Measurements from ENCODE around the gene SAFB2.

SAFB2 gene

GRCh38 chr19:5655412-5655811 is 32.8 kb upstream of the SAFB2 start:
- H3K27ac ChIP-seq (ENCODE audit: low read depth, low read length): no peak overlapping the region
- no peaks in the 10 kb centered on the region for H3K27me3 ChIP-seq (ENCODE audit: control insufficient read depth in 1 of 2, insufficient read depth in 2 of 2, low read length in 2 of 2)
- no peak overlapping the region for H3K4me3 ChIP-seq (ENCODE audit: low read depth in 1 of 2, low read length in 2 of 2)
- H3K9ac ChIP-seq (ENCODE audit: low read depth in 1 of 2, low read length in 2 of 2): no peak overlapping the region
- peaks cover 48 to 80% of the 10 kb centered on the region in 2 donors for H3K36me3 ChIP-seq (ENCODE audit: control insufficient read depth in 1 of 2, insufficient read depth in 2 of 2, low read length in 2 of 2)
- H3K4me1 ChIP-seq (ENCODE audit: control insufficient read depth in 1 of 2, insufficient read depth in 2 of 2, low read length in 2 of 2): peaks cover 0 to 6% of the 10 kb centered on the region in 2 donors
- H3K9me3 ChIP-seq (ENCODE audit: control insufficient read depth in 1 of 2, low read length in 2 of 2): no peaks in the 10 kb centered on the region

- Histone ChIP-seq H3K9ac (ENCODE audit: low read depth in 1 of 2, low read length in 2 of 2) (no peak overlapping the region), H3K36me3 (ENCODE audit: control insufficient read depth in 1 of 2, insufficient read depth in 2 of 2, low read length in 2 of 2) (peaks cover 52 to 80% of the 10 kb centered on the region in 2 donors), H3K4me1 (ENCODE audit: control insufficient read depth in 1 of 2, insufficient read depth in 2 of 2, low read length in 2 of 2) (peaks cover 0 to 6% of the 10 kb centered on the region in 2 donors), H3K27me3 (ENCODE audit: control insufficient read depth in 1 of 2, insufficient read depth in 2 of 2, low read length in 2 of 2) (no peaks in the 10 kb centered on the region), H3K4me3 (ENCODE audit: low read depth in 1 of 2, low read length in 2 of 2) (no peak overlapping the region), H3K27ac (ENCODE audit: low read depth, low read length) (no peak overlapping the region), H3K9me3 (ENCODE audit: control insufficient read depth in 1 of 2, low read length in 2 of 2) (no peaks in the 10 kb centered on the region)
Measured at GRCh38 chr19:5654931-5655330, 32.4 kb upstream of the SAFB2 start.

- Histone ChIP-seq H3K27me3 (ENCODE audit: control insufficient read depth in 1 of 2, insufficient read depth in 2 of 2, low read length in 2 of 2) (no peaks in the 10 kb centered on the region), H3K36me3 (ENCODE audit: control insufficient read depth in 1 of 2, insufficient read depth in 2 of 2, low read length in 2 of 2) (peaks cover 59 to 79% of the 10 kb centered on the region in 2 donors), H3K9ac (ENCODE audit: low read depth in 1 of 2, low read length in 2 of 2) (no peak overlapping the region), H3K9me3 (ENCODE audit: control insufficient read depth in 1 of 2, low read length in 2 of 2) (no peaks in the 10 kb centered on the region), H3K4me1 (ENCODE audit: control insufficient read depth in 1 of 2, insufficient read depth in 2 of 2, low read length in 2 of 2) (peaks cover 0 to 6% of the 10 kb centered on the region in 2 donors), H3K27ac (ENCODE audit: low read depth, low read length) (no peak overlapping the region), H3K4me3 (ENCODE audit: low read depth in 1 of 2, low read length in 2 of 2) (no peak overlapping the region)
Measured at GRCh38 chr19:5652261-5652660, 29.7 kb upstream of the SAFB2 start.

- H3K36me3 ChIP-seq (ENCODE audit: control insufficient read depth in 1 of 2, insufficient read depth in 2 of 2, low read length in 2 of 2): peaks cover 64 to 80% of the 10 kb centered on the region in 2 donors
- H3K4me1 ChIP-seq (ENCODE audit: control insufficient read depth in 1 of 2, insufficient read depth in 2 of 2, low read length in 2 of 2): peaks cover 0 to 6% of the 10 kb centered on the region in 2 donors
- no peak overlapping the region for H3K9ac ChIP-seq (ENCODE audit: low read depth in 1 of 2, low read length in 2 of 2)
- no peak overlapping the region for H3K27ac ChIP-seq (ENCODE audit: low read depth, low read length)
- H3K9me3 ChIP-seq (ENCODE audit: control insufficient read depth in 1 of 2, low read length in 2 of 2): no peaks in the 10 kb centered on the region
- H3K27me3 ChIP-seq (ENCODE audit: control insufficient read depth in 1 of 2, insufficient read depth in 2 of 2, low read length in 2 of 2): no peaks in the 10 kb centered on the region
- H3K4me3 ChIP-seq (ENCODE audit: low read depth in 1 of 2, low read length in 2 of 2): no peak overlapping the region
Measured at GRCh38 chr19:5651361-5651760, 28.8 kb upstream of the SAFB2 start.

- Histone ChIP-seq H3K4me1 (ENCODE audit: control insufficient read depth in 1 of 2, insufficient read depth in 2 of 2, low read length in 2 of 2) (no peaks in the 10 kb centered on the region), H3K27me3 (ENCODE audit: control insufficient read depth in 1 of 2, insufficient read depth in 2 of 2, low read length in 2 of 2) (no peaks in the 10 kb centered on the region), H3K9ac (ENCODE audit: low read depth in 1 of 2, low read length in 2 of 2) (no peak overlapping the region), H3K4me3 (ENCODE audit: low read depth in 1 of 2, low read length in 2 of 2) (no peak overlapping the region), H3K36me3 (ENCODE audit: control insufficient read depth in 1 of 2, insufficient read depth in 2 of 2, low read length in 2 of 2) (peaks cover 70 to 86% of the 10 kb centered on the region in 2 donors), H3K27ac (ENCODE audit: low read depth, low read length) (no peak overlapping the region), H3K9me3 (ENCODE audit: control insufficient read depth in 1 of 2, low read length in 2 of 2) (no peaks in the 10 kb centered on the region)
Measured at GRCh38 chr19:5648464-5648863, 25.9 kb upstream of the SAFB2 start.

- Histone ChIP-seq H3K9me3 (ENCODE audit: control insufficient read depth in 1 of 2, low read length in 2 of 2) (no peaks in the 10 kb centered on the region), H3K36me3 (ENCODE audit: control insufficient read depth in 1 of 2, insufficient read depth in 2 of 2, low read length in 2 of 2) (peaks cover 67 to 86% of the 10 kb centered on the region in 2 donors), H3K4me3 (ENCODE audit: low read depth in 1 of 2, low read length in 2 of 2) (no peak overlapping the region), H3K9ac (ENCODE audit: low read depth in 1 of 2, low read length in 2 of 2) (no peak overlapping the region), H3K27ac (ENCODE audit: low read depth, low read length) (no peak overlapping the region), H3K27me3 (ENCODE audit: control insufficient read depth in 1 of 2, insufficient read depth in 2 of 2, low read length in 2 of 2) (no peaks in the 10 kb centered on the region), H3K4me1 (ENCODE audit: control insufficient read depth in 1 of 2, insufficient read depth in 2 of 2, low read length in 2 of 2) (no peaks in the 10 kb centered on the region)
Measured at GRCh38 chr19:5646703-5647102, 24.1 kb upstream of the SAFB2 start.

- peaks cover 60 to 81% of the 10 kb centered on the region in 2 donors for H3K36me3 ChIP-seq (ENCODE audit: control insufficient read depth in 1 of 2, insufficient read depth in 2 of 2, low read length in 2 of 2)
- H3K27ac ChIP-seq (ENCODE audit: low read depth, low read length): no peak overlapping the region
- no peak overlapping the region for H3K9ac ChIP-seq (ENCODE audit: low read depth in 1 of 2, low read length in 2 of 2)
- H3K9me3 ChIP-seq (ENCODE audit: control insufficient read depth in 1 of 2, low read length in 2 of 2): no peaks in the 10 kb centered on the region
- H3K4me3 ChIP-seq (ENCODE audit: low read depth in 1 of 2, low read length in 2 of 2): no peak overlapping the region
- no peaks in the 10 kb centered on the region for H3K4me1 ChIP-seq (ENCODE audit: control insufficient read depth in 1 of 2, insufficient read depth in 2 of 2, low read length in 2 of 2)
- no peaks in the 10 kb centered on the region for H3K27me3 ChIP-seq (ENCODE audit: control insufficient read depth in 1 of 2, insufficient read depth in 2 of 2, low read length in 2 of 2)
Measured at GRCh38 chr19:5645409-5645808, 22.8 kb upstream of the SAFB2 start.

- no peaks in the 10 kb centered on the region for H3K9me3 ChIP-seq (ENCODE audit: control insufficient read depth in 1 of 2, low read length in 2 of 2)
- H3K9ac ChIP-seq (ENCODE audit: low read depth in 1 of 2, low read length in 2 of 2): no peak overlapping the region
- H3K27ac ChIP-seq (ENCODE audit: low read depth, low read length): no peak overlapping the region
- no peak overlapping the region for H3K4me3 ChIP-seq (ENCODE audit: low read depth in 1 of 2, low read length in 2 of 2)
- peaks cover 51 to 73% of the 10 kb centered on the region in 2 donors for H3K36me3 ChIP-seq (ENCODE audit: control insufficient read depth in 1 of 2, insufficient read depth in 2 of 2, low read length in 2 of 2)
- H3K4me1 ChIP-seq (ENCODE audit: control insufficient read depth in 1 of 2, insufficient read depth in 2 of 2, low read length in 2 of 2): no peaks in the 10 kb centered on the region
- no peaks in the 10 kb centered on the region for H3K27me3 ChIP-seq (ENCODE audit: control insufficient read depth in 1 of 2, insufficient read depth in 2 of 2, low read length in 2 of 2)
Measured at GRCh38 chr19:5644037-5644436, 21.5 kb upstream of the SAFB2 start.

- H3K9ac ChIP-seq (ENCODE audit: low read depth in 1 of 2, low read length in 2 of 2): no peak overlapping the region
- no peaks in the 10 kb centered on the region for H3K27me3 ChIP-seq (ENCODE audit: control insufficient read depth in 1 of 2, insufficient read depth in 2 of 2, low read length in 2 of 2)
- peaks cover 46 to 66% of the 10 kb centered on the region in 2 donors for H3K36me3 ChIP-seq (ENCODE audit: control insufficient read depth in 1 of 2, insufficient read depth in 2 of 2, low read length in 2 of 2)
- no peak overlapping the region for H3K27ac ChIP-seq (ENCODE audit: low read depth, low read length)
- H3K4me3 ChIP-seq (ENCODE audit: low read depth in 1 of 2, low read length in 2 of 2): no peak overlapping the region
- H3K4me1 ChIP-seq (ENCODE audit: control insufficient read depth in 1 of 2, insufficient read depth in 2 of 2, low read length in 2 of 2): no peaks in the 10 kb centered on the region
- no peaks in the 10 kb centered on the region for H3K9me3 ChIP-seq (ENCODE audit: control insufficient read depth in 1 of 2, low read length in 2 of 2)
Measured at GRCh38 chr19:5643060-5643459, 20.5 kb upstream of the SAFB2 start.

GRCh38 chr19:5642204-5642603 is 19.6 kb upstream of the SAFB2 start:
- Histone ChIP-seq H3K4me1 (ENCODE audit: control insufficient read depth in 1 of 2, insufficient read depth in 2 of 2, low read length in 2 of 2) (no peaks in the 10 kb centered on the region), H3K27ac (ENCODE audit: low read depth, low read length) (no peak overlapping the region), H3K9ac (ENCODE audit: low read depth in 1 of 2, low read length in 2 of 2) (no peak overlapping the region), H3K27me3 (ENCODE audit: control insufficient read depth in 1 of 2, insufficient read depth in 2 of 2, low read length in 2 of 2) (no peaks in the 10 kb centered on the region), H3K4me3 (ENCODE audit: low read depth in 1 of 2, low read length in 2 of 2) (no peak overlapping the region), H3K36me3 (ENCODE audit: control insufficient read depth in 1 of 2, insufficient read depth in 2 of 2, low read length in 2 of 2) (peaks cover 43 to 63% of the 10 kb centered on the region in 2 donors), H3K9me3 (ENCODE audit: control insufficient read depth in 1 of 2, low read length in 2 of 2) (no peaks in the 10 kb centered on the region)

GRCh38 chr19:5641171-5641570 is 18.6 kb upstream of the SAFB2 start:
- H3K4me3 ChIP-seq (ENCODE audit: low read depth in 1 of 2, low read length in 2 of 2): no peak overlapping the region
- H3K9me3 ChIP-seq (ENCODE audit: control insufficient read depth in 1 of 2, low read length in 2 of 2): no peaks in the 10 kb centered on the region
- H3K36me3 ChIP-seq (ENCODE audit: control insufficient read depth in 1 of 2, insufficient read depth in 2 of 2, low read length in 2 of 2): peaks cover 33 to 52% of the 10 kb centered on the region in 2 donors
- no peak overlapping the region for H3K27ac ChIP-seq (ENCODE audit: low read depth, low read length)
- no peak overlapping the region for H3K9ac ChIP-seq (ENCODE audit: low read depth in 1 of 2, low read length in 2 of 2)
- H3K27me3 ChIP-seq (ENCODE audit: control insufficient read depth in 1 of 2, insufficient read depth in 2 of 2, low read length in 2 of 2): no peaks in the 10 kb centered on the region
- H3K4me1 ChIP-seq (ENCODE audit: control insufficient read depth in 1 of 2, insufficient read depth in 2 of 2, low read length in 2 of 2): no peaks in the 10 kb centered on the region
